BLaER1 treated with 17β-estradiol and CSF1 and Interleukin-3, amounts not matched to agents 10 nM and 100 nM (cell line): Measurements from ENCODE around the gene GHDC.
"Not testable (repeated sequence)": the region's sequence is repeated elsewhere in the genome, so short reads cannot be mapped to it uniquely, and the experiment has no call there.

Experiments used
- H3K27ac ChIP-seq, 11 experiments: shearing (Covaris generic); formaldehyde crosslinking; 2 replicates each; pipeline ENCODE4 v1.8.1; 2022
- H3K27me3 ChIP-seq, 11 experiments: shearing (Covaris generic); formaldehyde crosslinking; 2 replicates each; pipeline ENCODE4 v1.8.1; 2022
- H3K36me3 ChIP-seq, 11 experiments: shearing (Covaris generic); formaldehyde crosslinking; 2 replicates each; pipeline ENCODE4 v1.8.1; 2022
- H3K4me1 ChIP-seq, 10 experiments: shearing (Covaris generic); formaldehyde crosslinking; 2 replicates each; pipeline ENCODE4 v1.8.1; 2022
- H3K4me2 ChIP-seq, 11 experiments: shearing (Covaris generic); formaldehyde crosslinking; 2 replicates each; pipeline ENCODE4 v1.8.1; 2022
- H3K4me3 ChIP-seq, 10 experiments: shearing (Covaris generic); formaldehyde crosslinking; 2 replicates each; pipeline ENCODE4 v1.8.1; 2022
- H3K9ac ChIP-seq, 11 experiments: shearing (Covaris generic); formaldehyde crosslinking; 2 replicates each; pipeline ENCODE4 v1.8.1; 2022
- H3K9me3 ChIP-seq, 11 experiments: shearing (Covaris generic); formaldehyde crosslinking; replicated peaks in 1 of 11; 2 replicates each; pipeline ENCODE4 v1.8.1; 2022
- H4K20me1 ChIP-seq, 11 experiments: shearing (Covaris generic); formaldehyde crosslinking; 2 replicates each; pipeline ENCODE4 v1.8.1; 2022
- Cebpa-rat ChIP-seq, 11 experiments: shearing (Covaris generic); IDR thresholded peaks; 2 replicates each; pipeline ENCODE4 v1.8.1; 2022

Gene GHDC

DNA sequence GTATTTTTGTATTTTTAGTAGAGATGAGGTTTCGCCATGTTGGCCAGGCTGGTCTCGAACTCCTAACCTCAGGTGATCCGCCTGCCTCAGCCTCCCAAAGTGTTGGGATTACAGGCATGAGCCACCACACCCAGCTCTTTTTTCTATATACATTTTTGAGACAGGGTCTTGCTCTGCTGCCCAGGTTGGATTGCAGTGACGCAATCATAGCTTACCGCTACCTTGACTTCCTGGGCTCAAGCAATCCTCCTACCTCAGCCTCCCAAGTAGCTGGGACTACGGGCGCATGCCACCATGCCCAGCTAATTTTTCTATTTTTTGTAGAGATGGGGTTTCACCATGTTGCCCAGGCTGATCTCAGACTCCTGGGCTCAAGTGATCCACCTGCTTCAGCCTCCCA lies 53.6 kb downstream of the GHDC start:
- Histone ChIP-seq H4K20me1 (peaks cover 82 to 100% (median 100%) of the 10 kb centered on the region in 11 experiments), H3K36me3 (peaks cover 50 to 100% (median 84%) of the 10 kb centered on the region in 11 experiments)
- peak in 2 of 11 experiments; percentile 33 to 72; a peak in 3 of 22 replicates for TF ChIP-seq Cebpa-rat (IDR thresholded peaks at IDR 0.05)

More for the DNA sequence above, 53.6 kb downstream of the GHDC start:
- H3K27me3 ChIP-seq, H3K4me3 ChIP-seq, H3K9me3 ChIP-seq: not testable (repeated sequence)
- peak overlapping the region in 2 of 11 experiments; percentile 0 to 9; a peak in 1 of 22 replicates for H3K27ac ChIP-seq
- peak overlapping the region in 2 of 11 experiments; percentile 19 to 25; a peak in 2 of 22 replicates for H3K9ac ChIP-seq
- H3K4me1 ChIP-seq, result peaks cover 46 to 98% (median 72%) of the 10 kb centered on the region in 10 experiments
- H3K4me2 ChIP-seq, result peak overlapping the region in 9 of 11 experiments; percentile 35 to 87 (median 64); a peak in 16 of 22 replicates
